AG04450 (cell line): Measurements from ENCODE around the gene BRICD5. TPM values are rescaled to one million over a fixed set of nuclear protein-coding genes. Genes with fewer than 3 reads are reported as not detected.

Experiments
- CTCF ChIA-PET: fragments of 300-600, 350-600 bp; formaldehyde crosslinking; extraction: SDS; loops from one replicate; lab custom pipeline; 2022; ENCODE audit warnings: antibody characterized with exemption, inconsistent platforms; lab: Charles Lee
- POLR2A ChIA-PET: fragments of 350-600 bp; formaldehyde crosslinking; extraction: SDS; loops from one replicate; lab custom pipeline; 2021; ENCODE audit warnings: antibody characterized with exemption, inconsistent platforms; lab: Yijun Ruan, JAX
- DNase-seq: peaks from one replicate; pipeline ENCODE4 v3.0.0-alpha.2; 2011; ENCODE audit warnings: low read depth, low spot score
- H3K27ac ChIP-seq: one replicate; pipeline ENCODE4 v1.5.1; 2012; ENCODE audit warnings: low read depth, low read length, control low read depth
- H3K27me3 ChIP-seq: one replicate; pipeline ENCODE4 v1.6.0; 2012; ENCODE audit warnings: low read length; ENCODE audit not compliant: control insufficient read depth, insufficient read depth
- H3K4me3 ChIP-seq: 2 replicates; pipeline ENCODE4 v1.5.1; 2011; ENCODE audit warnings: mild to moderate bottlenecking, low read depth, low read length, control low read depth
- H3K9me3 ChIP-seq: 2 replicates; pipeline ENCODE4 v1.5.1; 2012; ENCODE audit warnings: low read length; ENCODE audit not compliant: control insufficient read depth, insufficient read depth
- polyA plus RNA-seq: library from polyadenylated mRNA; depleted of rRNA; stranded (reverse); fragments of >200 nt; gene quantifications from 2 replicates; pipeline ENCODE4 v1.2.3, GENCODE V29; 2011
- TF ChIP-seq, protein P1 (sequence below): IDR thresholded peaks from 2 replicates; pipeline ENCODE4 v1.5.1; 2011; ENCODE audit warnings: low read depth, low read length, control low read depth, inconsistent platforms

The BRICD5 gene
- polyA plus RNA-seq, 1 experiment = 0.37 TPM

DNA sequence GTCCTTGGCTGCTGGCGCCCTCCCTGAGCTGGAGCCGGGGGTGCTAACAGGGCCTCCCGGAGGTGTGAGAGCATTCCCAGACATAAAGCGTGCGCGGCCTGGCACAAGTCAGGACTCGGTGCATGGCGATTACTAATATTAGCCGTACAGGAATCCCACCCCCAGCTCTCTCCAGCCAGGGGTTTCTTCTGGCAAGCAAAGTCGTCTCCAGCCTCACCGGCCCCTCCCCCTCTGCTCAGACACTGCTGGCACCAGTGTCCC is 19.3 kb downstream of the BRICD5 start:
- Histone ChIP-seq H3K4me3 (no peak overlapping the region), H3K9me3 (peaks cover 3% of the 10 kb centered on the region; the same call in 1 of the 2 replicates), H3K27ac (no peak overlapping the region), H3K27me3 (peaks cover 26% of the 10 kb centered on the region)
- POLR2A ChIA-PET = interaction anchor here (1.8 kb wide), 1 partner anchor 36 kb away, joined by 8 read pairs; the partner anchor contains the start of gene TRAF7
- TF ChIP-seq, protein P1, sequence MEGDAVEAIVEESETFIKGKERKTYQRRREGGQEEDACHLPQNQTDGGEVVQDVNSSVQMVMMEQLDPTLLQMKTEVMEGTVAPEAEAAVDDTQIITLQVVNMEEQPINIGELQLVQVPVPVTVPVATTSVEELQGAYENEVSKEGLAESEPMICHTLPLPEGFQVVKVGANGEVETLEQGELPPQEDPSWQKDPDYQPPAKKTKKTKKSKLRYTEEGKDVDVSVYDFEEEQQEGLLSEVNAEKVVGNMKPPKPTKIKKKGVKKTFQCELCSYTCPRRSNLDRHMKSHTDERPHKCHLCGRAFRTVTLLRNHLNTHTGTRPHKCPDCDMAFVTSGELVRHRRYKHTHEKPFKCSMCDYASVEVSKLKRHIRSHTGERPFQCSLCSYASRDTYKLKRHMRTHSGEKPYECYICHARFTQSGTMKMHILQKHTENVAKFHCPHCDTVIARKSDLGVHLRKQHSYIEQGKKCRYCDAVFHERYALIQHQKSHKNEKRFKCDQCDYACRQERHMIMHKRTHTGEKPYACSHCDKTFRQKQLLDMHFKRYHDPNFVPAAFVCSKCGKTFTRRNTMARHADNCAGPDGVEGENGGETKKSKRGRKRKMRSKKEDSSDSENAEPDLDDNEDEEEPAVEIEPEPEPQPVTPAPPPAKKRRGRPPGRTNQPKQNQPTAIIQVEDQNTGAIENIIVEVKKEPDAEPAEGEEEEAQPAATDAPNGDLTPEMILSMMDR = no peak
- CTCF ChIA-PET = no interaction called here
- no peak for DNase-seq

DNA sequence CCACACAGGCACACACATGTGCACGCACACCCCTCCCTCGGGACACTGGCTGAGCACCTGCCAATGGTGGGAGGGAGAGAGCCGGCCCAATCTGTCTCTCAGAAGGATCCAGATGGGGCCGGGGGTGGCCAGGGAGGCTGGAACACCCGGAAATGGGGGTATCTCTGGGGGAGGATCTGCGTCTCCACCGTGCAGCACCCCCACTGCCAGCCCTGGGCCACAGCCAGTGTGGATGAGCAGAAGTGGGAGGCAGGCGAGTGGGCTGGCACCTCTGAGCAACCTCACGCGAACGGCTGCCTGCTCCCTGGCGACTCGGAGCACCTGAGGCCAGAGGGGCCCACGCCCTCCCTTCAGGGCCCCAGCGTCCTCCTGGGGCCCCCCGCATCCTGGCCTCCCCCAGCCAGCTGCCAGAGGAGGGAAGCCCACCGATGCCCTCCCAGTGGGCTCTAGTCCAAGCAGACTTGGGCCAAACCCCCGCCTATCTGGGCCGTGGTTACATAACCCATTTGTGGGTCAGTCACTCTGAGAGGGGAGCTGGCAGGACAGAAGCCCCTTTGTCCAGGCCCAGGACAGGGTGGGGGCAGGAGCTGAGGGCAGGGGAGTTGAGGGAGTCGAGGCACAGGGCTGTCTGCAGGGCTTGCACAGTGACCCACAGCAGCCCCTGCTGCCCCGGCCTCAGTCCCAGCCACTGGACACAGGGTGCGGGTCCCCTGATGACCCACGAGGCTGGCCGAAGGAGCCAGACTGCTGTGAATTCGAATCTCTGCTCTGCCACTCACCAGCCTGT is 19.8 kb downstream of the BRICD5 start:
- TF ChIP-seq, protein P1 = no peak
- Histone ChIP-seq H3K4me3 (no peak overlapping the region), H3K9me3 (peaks cover 3% of the 10 kb centered on the region; the same call in 1 of the 2 replicates), H3K27ac (no peak overlapping the region), H3K27me3 (peaks cover 28% of the 10 kb centered on the region)
- ChIA-PET POLR2A (interaction anchor here (1.7 to 1.8 kb wide), 2 partner anchors 35 kb away, joined by 5 to 8 read pairs; partner anchors contain the start of gene TRAF7), CTCF (no interaction called here)
- DNase-seq = no peak

DNA sequence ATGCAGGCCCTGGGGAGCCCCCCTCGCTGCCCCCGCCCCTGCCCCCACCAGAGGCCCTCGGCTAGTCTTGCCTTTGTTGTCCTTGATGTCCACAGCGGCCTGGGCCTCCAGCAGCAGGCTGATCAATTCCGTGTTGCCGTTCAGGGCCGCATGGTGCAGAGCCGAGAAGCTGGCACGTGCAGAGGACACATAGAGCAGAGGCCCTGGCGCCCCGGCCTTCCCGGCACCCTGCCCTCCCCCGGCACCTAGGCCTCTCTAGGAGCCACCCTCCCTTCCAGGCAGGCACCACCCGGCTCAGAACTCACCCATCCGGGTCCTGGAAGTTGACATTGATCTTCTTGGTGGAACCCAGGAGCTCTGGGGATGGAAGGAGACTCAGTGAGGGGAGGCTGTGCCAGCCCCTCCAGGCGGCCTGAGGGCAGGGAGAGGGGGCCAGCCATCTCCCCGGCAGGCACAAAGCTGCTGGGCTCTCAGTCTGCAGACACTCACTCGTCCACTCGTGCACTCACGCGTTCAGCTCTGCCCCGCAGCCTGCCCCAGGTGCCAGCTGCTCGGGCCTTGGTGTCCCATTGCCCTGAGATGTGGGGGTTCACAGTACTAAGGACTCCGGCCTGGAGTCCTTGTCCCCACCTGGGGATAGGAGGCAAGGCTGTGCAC is 20.5 kb downstream of the BRICD5 start:
- peaks cover 20% of the 10 kb centered on the region for H3K27me3 ChIP-seq
- H3K9me3 ChIP-seq = no peaks in the 10 kb centered on the region; the same call in 1 of the 2 replicates
- ChIA-PET CTCF (no interaction called here), POLR2A (interaction anchor here (1.7 kb wide), 1 partner anchor 35 kb away, joined by 5 read pairs; the partner anchor contains the start of gene TRAF7)
- no peak overlapping the region for H3K4me3 ChIP-seq
- TF ChIP-seq, protein P1 = no peak
- no peak overlapping the region for H3K27ac ChIP-seq
- no peak for DNase-seq

DNA sequence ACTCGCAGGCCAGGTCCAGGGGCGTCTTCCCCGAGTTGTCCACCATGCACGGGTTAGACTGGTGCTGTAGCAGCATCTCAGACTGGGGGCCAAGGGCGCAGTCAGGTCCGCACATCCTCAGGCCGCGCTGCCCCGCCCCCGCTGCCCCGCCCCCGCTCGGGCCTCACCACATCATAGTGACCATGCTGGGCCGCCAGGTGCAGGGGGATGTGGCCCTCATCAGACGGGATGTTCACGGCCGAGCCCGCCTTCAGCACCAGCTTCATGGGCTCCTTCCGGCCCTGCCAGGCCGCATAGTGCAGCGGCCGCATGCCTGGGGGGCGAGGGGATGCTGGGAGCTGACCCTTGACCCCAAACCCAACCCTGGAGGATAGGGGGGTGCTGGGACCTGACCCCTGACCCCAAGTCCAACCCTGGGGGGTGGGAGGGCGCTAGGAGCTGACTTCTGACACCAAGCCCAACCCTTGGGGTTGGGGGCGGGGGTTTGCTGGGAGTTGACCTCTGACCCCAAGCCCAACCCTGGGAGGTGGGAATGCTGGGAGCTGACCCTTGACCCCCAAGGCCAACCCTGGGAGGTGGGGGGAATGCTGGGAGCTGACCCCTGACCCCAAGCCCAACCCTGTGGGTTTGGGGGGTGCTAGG is 21.3 kb downstream of the BRICD5 start:
- POLR2A ChIA-PET = interaction anchor here (1.7 kb wide), 1 partner anchor 34 kb away, joined by 5 read pairs; the partner anchor contains the start of gene TRAF7
- no peak overlapping the region for H3K4me3 ChIP-seq
- H3K27ac ChIP-seq = no peak overlapping the region
- H3K9me3 ChIP-seq = no peaks in the 10 kb centered on the region; the same call in 1 of the 2 replicates
- peaks cover 13% of the 10 kb centered on the region for H3K27me3 ChIP-seq
- DNase-seq = no peak
- CTCF ChIA-PET = no interaction called here
- TF ChIP-seq, protein P1 = no peak
